22Rv1 (cell line): Measurements from ENCODE around the gene FLNA.
"Not testable (repeated sequence)": the region's sequence is repeated elsewhere in the genome, so short reads cannot be mapped to it uniquely, and the experiment has no call there.

Experiments
- H3K27ac ChIP-seq: fragments of 450-650 bp; 2 replicates; pipeline ENCODE4 v1.5.1; 2017
- ZFX ChIP-seq: fragments of 450-650 bp; IDR thresholded peaks from 2 replicates; pipeline ENCODE4 v1.6.1; 2017; ENCODE audit warnings: antibody characterized with exemption, borderline replicate concordance
- TF ChIP-seq, protein P1 (sequence below): fragments of 450-650 bp; IDR thresholded peaks from 2 replicates; pipeline ENCODE4 v1.5.1; 2017; ENCODE audit warnings: mild to moderate bottlenecking

FLNA gene

GRCh38 chrX:154349979-154350378 lies 24.5 kb downstream of the FLNA start:
- TF ChIP-seq, protein P1, sequence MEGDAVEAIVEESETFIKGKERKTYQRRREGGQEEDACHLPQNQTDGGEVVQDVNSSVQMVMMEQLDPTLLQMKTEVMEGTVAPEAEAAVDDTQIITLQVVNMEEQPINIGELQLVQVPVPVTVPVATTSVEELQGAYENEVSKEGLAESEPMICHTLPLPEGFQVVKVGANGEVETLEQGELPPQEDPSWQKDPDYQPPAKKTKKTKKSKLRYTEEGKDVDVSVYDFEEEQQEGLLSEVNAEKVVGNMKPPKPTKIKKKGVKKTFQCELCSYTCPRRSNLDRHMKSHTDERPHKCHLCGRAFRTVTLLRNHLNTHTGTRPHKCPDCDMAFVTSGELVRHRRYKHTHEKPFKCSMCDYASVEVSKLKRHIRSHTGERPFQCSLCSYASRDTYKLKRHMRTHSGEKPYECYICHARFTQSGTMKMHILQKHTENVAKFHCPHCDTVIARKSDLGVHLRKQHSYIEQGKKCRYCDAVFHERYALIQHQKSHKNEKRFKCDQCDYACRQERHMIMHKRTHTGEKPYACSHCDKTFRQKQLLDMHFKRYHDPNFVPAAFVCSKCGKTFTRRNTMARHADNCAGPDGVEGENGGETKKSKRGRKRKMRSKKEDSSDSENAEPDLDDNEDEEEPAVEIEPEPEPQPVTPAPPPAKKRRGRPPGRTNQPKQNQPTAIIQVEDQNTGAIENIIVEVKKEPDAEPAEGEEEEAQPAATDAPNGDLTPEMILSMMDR, result no peak
- no peak for TF ChIP-seq ZFX
- H3K27ac ChIP-seq, result no peak overlapping the region

DNA sequence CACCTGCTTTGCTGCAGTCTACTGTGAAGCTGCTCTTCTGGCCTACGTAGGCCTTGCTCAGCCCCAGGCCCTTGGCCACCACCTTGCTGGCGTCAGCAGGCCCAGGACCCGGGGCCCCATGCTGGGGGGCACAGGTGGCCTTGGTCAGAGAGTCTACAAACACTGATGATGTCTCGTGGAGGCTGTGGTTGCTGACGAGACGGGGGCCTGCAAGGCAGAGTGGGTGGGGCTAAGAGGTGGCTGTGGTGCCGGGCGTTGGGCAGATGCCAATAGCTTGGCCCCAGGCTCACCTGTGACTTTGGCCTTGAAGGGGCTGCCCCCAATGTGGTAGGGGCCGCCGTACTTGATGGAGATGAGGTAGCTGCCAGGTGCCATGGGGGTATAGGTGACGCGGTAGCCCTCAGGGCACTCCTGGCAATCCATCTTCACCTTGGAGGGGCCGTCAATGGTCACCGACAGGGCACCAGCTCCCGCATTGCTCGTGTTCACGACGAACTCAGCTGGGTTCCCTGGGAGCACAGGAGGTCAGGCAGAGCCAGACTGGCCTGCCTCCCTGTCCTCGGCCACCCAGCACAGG lies 25.0 kb downstream of the FLNA start:
- TF ChIP-seq, protein P1, result no peak
- no peak for TF ChIP-seq ZFX
- H3K27ac ChIP-seq, result no peak overlapping the region

GRCh38 chrX:154348646-154349358 lies 25.6 kb downstream of the FLNA start:
- TF ChIP-seq, protein P1, result no peak
- TF ChIP-seq ZFX, result no peak
- H3K27ac ChIP-seq, result no peak overlapping the region

- TF ChIP-seq ZFX, result no peak
- TF ChIP-seq, protein P1, result no peak
- no peak overlapping the region for H3K27ac ChIP-seq
Measured at GRCh38 chrX:154348114-154348531, 26.3 kb downstream of the FLNA start.

GRCh38 chrX:154343620-154344019 lies 30.8 kb downstream of the FLNA start:
- not testable (repeated sequence) for H3K27ac ChIP-seq

DNA sequence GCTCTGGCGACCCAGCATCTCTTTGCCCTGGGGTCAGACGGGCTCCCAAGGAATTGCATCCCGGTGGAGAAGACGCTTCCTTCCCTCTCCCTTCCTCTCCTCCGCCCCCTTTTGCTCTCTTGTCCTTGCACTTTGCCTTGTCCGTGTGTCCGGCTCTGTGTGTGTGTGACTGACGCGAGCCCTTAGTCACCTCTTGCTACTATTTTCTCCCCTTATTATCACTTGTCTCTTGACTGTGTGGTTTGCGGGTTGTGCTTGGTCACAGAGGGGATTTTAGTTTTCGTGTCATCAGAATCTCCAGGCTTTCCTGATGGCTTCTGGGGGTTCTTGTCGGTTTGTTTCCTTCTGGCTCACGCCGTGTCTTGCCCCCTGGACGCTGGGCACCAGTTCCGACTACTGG lies 31.4 kb downstream of the FLNA start:
- not testable (repeated sequence) for H3K27ac ChIP-seq

GRCh38 chrX:154341399-154342298 lies 32.8 kb downstream of the FLNA start:
- H3K27ac ChIP-seq, result 0 out of 2 replicates have a peak overlapping the region, but pooled peaks have one; percentile 27

DNA sequence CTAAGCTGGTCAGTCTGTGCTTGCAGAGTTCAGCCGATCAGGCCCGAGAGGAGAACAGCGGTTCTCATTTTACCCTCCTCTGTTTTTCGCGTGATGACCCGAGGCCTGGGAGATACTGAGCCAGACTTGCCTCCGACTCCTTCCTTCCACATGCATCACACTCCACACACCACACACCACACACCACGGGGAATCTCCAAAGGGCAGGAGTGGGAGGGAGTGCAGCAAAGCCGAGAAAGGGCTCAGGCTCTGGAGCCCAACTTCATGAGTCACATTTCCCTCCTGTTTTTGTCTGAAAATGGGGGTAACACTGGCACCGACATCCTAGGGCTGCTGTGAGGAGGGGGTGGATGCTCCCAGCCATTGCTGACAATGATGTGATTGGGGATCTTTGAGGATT lies 39.9 kb downstream of the FLNA start:
- TF ChIP-seq ZFX, result no peak
- TF ChIP-seq, protein P1, result no peak
- H3K27ac ChIP-seq, result no peak overlapping the region
